HepG2 (cell line): ENCODE data around the gene AMPD2. TPM values are rescaled to one million over a fixed set of nuclear protein-coding genes. Genes with fewer than 3 reads are reported as not detected.
A peak's percentile ranks its signal among the peaks of the same experiment; 100 is the strongest.

Source experiments
- ATAC-seq: fragments of 200-7000 bp; cut with Tn5 transposase; 3 replicates; pipeline ENCODE4 v1.9.1; 2020; ENCODE audit warnings: mild to moderate bottlenecking, moderate library complexity
- BruUV-seq: library from RNA; stranded (reverse); fragments of 400-500 nt; replicated peaks from 2 replicates; lab custom pipeline; 2021; lab: Mats Ljungman, UMichigan
- CTCF ChIA-PET: fragments of 300-600 bp; formaldehyde crosslinking; extraction: SDS; loops from one replicate; lab custom pipeline; 2021; ENCODE audit warnings: low total read pairs, inconsistent platforms, low intra/inter-chr PET ratio; lab: Yijun Ruan, JAX
- POLR2A ChIA-PET: fragments of 350-600 bp; sonication (Branson Sonifier 250); formaldehyde crosslinking; loops from one replicate; lab custom pipeline; 2020; ENCODE audit warnings: antibody characterized with exemption, inconsistent platforms; lab: Yijun Ruan, JAX
- DNase-seq: peaks from one replicate; pipeline ENCODE4 v3.0.0-alpha.2; 2015; ENCODE audit warnings: low spot score
- FAIRE-seq: peaks from 3 replicates; lab custom pipeline; 2011; peaks lifted over from hg19 to GRCh38; lab: Jason Lieb, UNC
- H2AFZ ChIP-seq: one replicate; pipeline ENCODE4 v1.6.1; 2011; ENCODE audit warnings: low read length, inconsistent platforms
- H3K27ac ChIP-seq: fragments of 300-600 bp; 3 replicates; pipeline ENCODE4 v1.8.0; 2011; ENCODE audit warnings: mixed run types, mild to moderate bottlenecking, mixed read lengths, low read length, inconsistent platforms; ENCODE audit not compliant: insufficient read depth; ENCODE audit errors: extremely low read length
- H3K27me3 ChIP-seq, 2 experiments: fragments of 200-600 bp in 1 of 2; 2 replicates in 1 of 2; 3 replicates in 1 of 2; pipeline versions ENCODE4 v1.6.0 to v1.8.0; 2011; ENCODE audit warnings: low read length in 2 of 2, mild to moderate bottlenecking in 2 of 2, moderate library complexity in 2 of 2, inconsistent platforms in 1 of 2; ENCODE audit not compliant: insufficient read depth in 2 of 2, control insufficient read depth in 1 of 2
- H3K36me3 ChIP-seq, 2 experiments: fragments of 200-600 bp in 1 of 2; replicated peaks in 1 of 2; 2 replicates in 1 of 2; 3 replicates in 1 of 2; pipeline versions ENCODE4 v1.5.1 to v1.8.0; 2011; ENCODE audit warnings: low read length in 2 of 2, inconsistent platforms in 1 of 2; ENCODE audit not compliant: insufficient read depth in 2 of 2, control insufficient read depth in 1 of 2
- H3K4me1 ChIP-seq: 2 replicates; pipeline ENCODE4 v1.5.1; 2012; ENCODE audit warnings: low read length, inconsistent platforms; ENCODE audit not compliant: insufficient read depth
- H3K4me2 ChIP-seq: 2 replicates; pipeline ENCODE4 v1.6.0; 2011; ENCODE audit warnings: low read depth, low read length, inconsistent platforms
- H3K4me3 ChIP-seq, 3 experiments: fragments of 200-600 bp in 1 of 3; sonication (generic), shearing (Covaris generic) in 1 of 3; replicated peaks in 1 of 3; 2 replicates each; pipeline ENCODE4 v1.5.1; 2011 to 2016; ENCODE audit warnings: low read length in 3 of 3, inconsistent platforms in 2 of 3, low read depth in 2 of 3, mild to moderate bottlenecking in 2 of 3, control low read depth in 1 of 3, mixed read lengths in 1 of 3; ENCODE audit not compliant: insufficient read depth in 1 of 3
- H3K79me2 ChIP-seq: one replicate; pipeline ENCODE4 v1.6.1; 2011; ENCODE audit warnings: low read length, inconsistent platforms; ENCODE audit not compliant: insufficient read depth
- H3K9ac ChIP-seq: 2 replicates; pipeline ENCODE4 v1.6.0; 2011; ENCODE audit warnings: mild to moderate bottlenecking, low read depth, low read length, inconsistent platforms; ENCODE audit not compliant: insufficient read depth
- H3K9me3 ChIP-seq: 2 replicates; pipeline ENCODE4 v1.5.1; 2012; ENCODE audit warnings: mild to moderate bottlenecking, low read length
- H4K20me1 ChIP-seq: 2 replicates; pipeline ENCODE4 v1.6.0; 2011; ENCODE audit warnings: inconsistent platforms, mild to moderate bottlenecking, low read length, moderate library complexity; ENCODE audit not compliant: insufficient read depth
- ARNT ChIP-seq: fragments of 450-650 bp; IDR thresholded peaks from 2 replicates; pipeline ENCODE4 v1.6.1; 2017
- ATM ChIP-seq: fragments of 450-650 bp; IDR thresholded peaks from 2 replicates; pipeline ENCODE4 v1.7.1; 2017; ENCODE audit warnings: mild to moderate bottlenecking, borderline replicate concordance
- KAT7 ChIP-seq: IDR thresholded peaks from 2 replicates; pipeline ENCODE4 v1.6.1; 2018; ENCODE audit warnings: borderline replicate concordance, missing compliant biosample characterization
- KLF11 ChIP-seq: IDR thresholded peaks from 2 replicates; pipeline ENCODE4 v1.6.1; 2016; ENCODE audit warnings: missing compliant biosample characterization
- MAZ ChIP-seq, 2 experiments: sonication (generic) in 1 of 2; formaldehyde crosslinking in 1 of 2; IDR thresholded peaks; 2 replicates each; pipeline versions ENCODE4 v1.5.0 to v1.6.1; 2012 to 2020; ENCODE audit warnings: low read depth in 2 of 2, mild to moderate bottlenecking in 2 of 2, borderline replicate concordance in 1 of 2, improper control_type of control experiment in 1 of 2, low read length in 1 of 2, missing genetic modification reagents in 1 of 2, moderate library complexity in 1 of 2
- SRSF4 ChIP-seq: fragments of 200-400 bp; formaldehyde crosslinking; IDR thresholded peaks from one replicate; pipeline ENCODE4 v1.6.1; 2018; ENCODE audit warnings: mild to moderate bottlenecking, low read depth, low read length, moderate library complexity; ENCODE audit not compliant: poor library complexity, severe bottlenecking
- ZKSCAN5 ChIP-seq: sonication (generic); formaldehyde crosslinking; IDR thresholded peaks from 2 replicates; pipeline ENCODE4 v1.5.1; 2020; ENCODE audit warnings: mild to moderate bottlenecking, missing genetic modification reagents
- ZNF768 ChIP-seq: sonication (generic); formaldehyde crosslinking; IDR thresholded peaks from 2 replicates; pipeline ENCODE4 v1.4.0; 2020; ENCODE audit warnings: missing genetic modification reagents
- WGBS: methylation state at CpG from one replicate; pipeline ENCODE4 v1.1.6; 2017; ENCODE audit warnings: low lambda C conversion rate; 5-methylcytosine and 5-hydroxymethylcytosine counted together
- in situ Hi-C: cut with HindIII; loops from 2 replicates; pipeline ENCODE4 v1.10.0; 2017; ENCODE audit warnings: low pct_unique_long_range_greater_than_20kb; ENCODE audit not compliant: extremely low pct_ligation_motif_present
- intact Hi-C: fragments of 100-400 bp; cut with micrococcal nuclease; formaldehyde crosslinking; loops from one replicate; pipeline ENCODE4 v1.10.0; 2022; ENCODE audit not compliant: unreplicated experiment
- polyA plus RNA-seq, 8 experiments: library from polyadenylated mRNA; depleted of rRNA in 3 of 8; stranded (reverse) in 7 of 8; unstranded in 1 of 8; fragments of >200 nt; fragmentation: Illumina TruSeq in 4 of 8; extraction: Trizol in 4 of 8; gene quantifications; 2 replicates each; pipeline versions ENCODE4 v1.2.1 to v1.2.3, GENCODE V29; 2011 to 2016; ENCODE audit warnings: low read depth in 4 of 8, missing spikeins in 1 of 8, mixed read lengths in 1 of 8; ENCODE audit not compliant: insufficient read depth in 1 of 8
- total RNA-seq, 5 experiments: library from RNA; depleted of rRNA; stranded (reverse); fragments of >200 nt; fragmentation: Illumina TruSeq; extraction: Trizol; gene quantifications; 2 replicates each; pipeline ENCODE4 v1.2.3, GENCODE V29; 2016; ENCODE audit warnings: low read depth in 1 of 5

AMPD2 gene
- total and polyA plus RNA-seq, 2 of the 13 experiments (the other 11 are each of a cell fraction or from before 2014, with no cell fraction given) = 62.3 to 82.0 TPM

- WGBS = 79% methylated on average over 6 of the region's 6 CpGs
- H3K36me3 ChIP-seq = peaks cover 19 to 22% of the 10 kb centered on the region in 2 experiments
- H3K9me3 ChIP-seq = no peaks in the 10 kb centered on the region
- FAIRE-seq (no peak), ATAC-seq (no peak), DNase-seq (no peak)
- TF ChIP-seq ATM (no peak), ZNF768 (CRISPR knock-in tag) (peak; percentile 18; the same call in 1 of the 2 replicates), SRSF4 (no peak), ARNT (no peak), MAZ (IDR thresholded peaks at IDR 0.05; ENCODE audit: borderline replicate concordance, low read depth, low read length) (no peak), MAZ (CRISPR knock-in tag; IDR thresholded peaks at IDR 0.05; ENCODE audit: low read depth) (no peak), KLF11 (CRISPR knock-in tag) (no peak), KAT7 (CRISPR knock-in tag) (no peak), ZKSCAN5 (CRISPR knock-in tag) (no peak)
- H3K4me1 ChIP-seq = peaks cover 27% of the 10 kb centered on the region
- no TSS peak for BruUV-seq
- no peak overlapping the region for H3K27ac ChIP-seq
- in situ Hi-C loops = no loop called here
- POLR2A ChIA-PET = no interaction called here
- H2AFZ ChIP-seq = no peak overlapping the region
- no peak overlapping the region for H3K4me3 ChIP-seq
- no peak overlapping the region for H3K4me2 ChIP-seq
- no peak overlapping the region for H3K9ac ChIP-seq
- H4K20me1 ChIP-seq = no peaks in the 10 kb centered on the region
- no peaks in the 10 kb centered on the region for H3K79me2 ChIP-seq
- H3K27me3 ChIP-seq = no peaks in the 10 kb centered on the region
- CTCF ChIA-PET = no interaction called here
- intact Hi-C loops = no loop called here
Observed at GRCh38 chr1:109634292-109634691, 14.7 kb downstream of the AMPD2 start.
